OCI-M2 (cell line): ENCODE results near the gene INPP5D.

Experiments
- DNase-seq: peaks from one replicate; lab custom pipeline; 2025; ENCODE audit not compliant: unreplicated experiment; lab: John Stamatoyannopoulos, UW

INPP5D gene

DNA sequence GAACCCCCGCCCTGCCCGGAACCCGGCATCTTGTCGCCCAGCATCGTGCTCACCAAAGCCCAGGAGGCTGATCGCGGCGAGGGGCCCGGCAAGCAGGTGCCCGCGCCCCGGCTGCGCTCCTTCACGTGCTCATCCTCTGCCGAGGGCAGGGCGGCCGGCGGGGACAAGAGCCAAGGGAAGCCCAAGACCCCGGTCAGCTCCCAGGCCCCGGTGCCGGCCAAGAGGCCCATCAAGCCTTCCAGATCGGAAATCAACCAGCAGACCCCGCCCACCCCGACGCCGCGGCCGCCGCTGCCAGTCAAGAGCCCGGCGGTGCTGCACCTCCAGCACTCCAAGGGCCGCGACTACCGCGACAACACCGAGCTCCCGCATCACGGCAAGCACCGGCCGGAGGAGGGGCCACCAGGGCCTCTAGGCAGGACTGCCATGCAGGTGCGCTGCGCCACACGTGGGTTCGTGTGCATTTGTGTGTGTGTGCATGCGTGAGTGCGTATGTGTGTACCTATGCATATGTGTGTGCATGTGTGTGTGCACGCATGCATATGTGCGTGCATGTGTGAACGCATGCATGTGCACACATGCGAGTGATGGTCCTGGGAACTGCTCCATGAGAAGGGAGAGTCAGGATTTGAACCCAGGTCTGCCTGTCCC lies 144.3 kb downstream of the INPP5D start:
- DNase-seq: no peak

DNA sequence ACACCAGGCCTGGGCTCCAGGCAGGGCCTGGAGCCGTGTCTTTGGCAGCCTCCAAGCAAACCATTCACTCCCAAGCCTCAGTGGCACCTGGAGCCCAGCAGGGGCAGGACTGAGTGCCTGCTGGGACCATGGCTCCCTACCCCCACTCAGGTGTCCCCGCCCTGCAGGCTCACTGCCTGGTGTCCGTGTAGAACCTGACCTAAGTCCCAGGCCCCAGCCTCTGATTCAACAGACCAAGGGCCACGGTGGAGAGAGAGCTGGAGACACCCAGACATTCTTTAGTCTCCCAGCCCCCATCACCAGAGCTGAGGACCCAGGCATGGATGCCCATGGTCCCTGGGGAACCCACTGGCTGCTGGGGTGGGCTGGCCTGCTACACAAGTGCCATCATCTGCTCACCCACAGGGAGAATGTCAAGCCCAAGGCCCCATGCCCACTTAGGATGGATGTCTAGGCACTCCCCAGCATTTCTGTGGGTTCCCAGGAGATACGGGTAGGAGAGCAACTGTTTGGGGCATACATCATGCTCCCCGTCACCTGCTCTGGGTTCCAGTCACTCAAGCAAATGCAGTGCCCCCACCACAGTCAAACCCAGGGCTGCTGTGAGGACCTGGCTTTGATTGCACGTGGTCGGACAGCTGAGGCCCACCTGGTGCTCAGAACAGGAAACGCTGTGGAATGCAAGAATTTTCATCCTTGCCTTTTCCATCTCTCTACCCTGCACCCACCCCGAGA lies 148.4 kb downstream of the INPP5D start:
- no peak for DNase-seq

DNA sequence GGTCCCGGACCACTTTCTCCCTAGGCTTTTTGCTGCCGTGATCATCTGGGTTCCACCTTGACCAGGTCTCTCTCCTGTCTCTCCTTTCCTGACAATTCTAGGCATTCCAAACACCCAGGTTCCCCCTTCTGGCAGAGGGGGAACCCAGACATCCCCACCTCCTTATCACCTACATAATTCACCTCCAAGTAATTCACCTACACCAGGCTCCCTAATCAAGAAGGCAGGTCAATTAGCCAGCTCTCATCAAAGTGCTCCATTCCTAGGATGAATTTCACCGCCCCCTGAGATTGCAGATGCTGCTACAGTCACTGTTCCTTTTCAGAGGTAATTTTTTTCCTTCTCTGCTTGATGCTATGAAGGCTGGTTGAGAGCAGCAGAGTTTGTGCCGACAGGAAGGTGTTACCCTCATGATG lies 149.0 kb downstream of the INPP5D start:
- no peak for DNase-seq

DNA sequence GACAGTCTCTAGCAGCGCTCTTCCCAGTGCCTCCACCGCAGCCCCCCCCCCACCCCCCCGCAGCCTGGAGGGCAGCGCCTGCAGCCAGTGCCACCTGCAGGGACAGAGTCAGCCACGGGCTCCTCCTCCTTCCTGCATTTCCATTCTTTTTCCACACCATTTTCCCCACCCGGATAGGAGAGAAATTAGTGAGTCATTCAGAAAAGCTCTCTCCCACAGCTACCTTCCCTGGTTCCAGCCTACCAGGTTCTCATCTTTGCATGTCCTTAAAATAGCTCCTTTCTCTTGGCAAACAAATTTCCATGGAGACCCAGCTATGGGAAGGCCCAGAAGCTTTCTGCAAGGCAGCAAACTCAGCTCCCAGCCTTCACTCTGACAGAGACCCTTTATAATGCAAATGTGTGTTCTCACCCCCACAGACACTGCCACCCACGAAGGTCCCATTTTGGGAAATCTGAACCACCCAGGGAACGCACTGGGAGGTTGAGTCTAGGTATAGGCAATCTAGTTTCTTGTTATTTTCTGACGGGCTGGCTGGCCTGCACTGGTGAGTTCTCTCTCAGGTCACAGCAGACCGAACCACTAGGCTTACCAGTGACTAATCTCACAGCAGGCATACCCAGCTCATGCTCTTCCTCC lies 149.5 kb downstream of the INPP5D start:
- DNase-seq: no peak

DNA sequence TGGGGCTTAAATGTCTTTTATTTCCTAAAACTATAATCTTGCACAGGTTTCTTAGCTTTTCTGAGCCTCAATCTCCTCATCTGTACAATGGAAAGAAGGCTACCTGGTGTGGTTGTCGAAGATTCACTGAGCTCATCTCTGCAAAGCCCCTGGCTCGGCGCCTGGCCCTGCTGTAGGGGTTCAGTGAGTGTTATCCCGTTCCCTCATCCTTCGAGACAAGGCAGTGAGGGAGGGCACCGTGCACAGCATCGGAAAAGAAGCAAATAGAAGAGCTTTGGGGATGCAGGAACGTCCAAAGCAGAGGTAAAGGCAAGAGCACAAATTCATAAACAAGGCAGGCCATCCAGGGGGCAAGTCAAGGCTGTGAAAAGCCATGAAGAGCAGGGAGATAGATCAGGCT lies 150.1 kb downstream of the INPP5D start:
- no peak for DNase-seq

DNA sequence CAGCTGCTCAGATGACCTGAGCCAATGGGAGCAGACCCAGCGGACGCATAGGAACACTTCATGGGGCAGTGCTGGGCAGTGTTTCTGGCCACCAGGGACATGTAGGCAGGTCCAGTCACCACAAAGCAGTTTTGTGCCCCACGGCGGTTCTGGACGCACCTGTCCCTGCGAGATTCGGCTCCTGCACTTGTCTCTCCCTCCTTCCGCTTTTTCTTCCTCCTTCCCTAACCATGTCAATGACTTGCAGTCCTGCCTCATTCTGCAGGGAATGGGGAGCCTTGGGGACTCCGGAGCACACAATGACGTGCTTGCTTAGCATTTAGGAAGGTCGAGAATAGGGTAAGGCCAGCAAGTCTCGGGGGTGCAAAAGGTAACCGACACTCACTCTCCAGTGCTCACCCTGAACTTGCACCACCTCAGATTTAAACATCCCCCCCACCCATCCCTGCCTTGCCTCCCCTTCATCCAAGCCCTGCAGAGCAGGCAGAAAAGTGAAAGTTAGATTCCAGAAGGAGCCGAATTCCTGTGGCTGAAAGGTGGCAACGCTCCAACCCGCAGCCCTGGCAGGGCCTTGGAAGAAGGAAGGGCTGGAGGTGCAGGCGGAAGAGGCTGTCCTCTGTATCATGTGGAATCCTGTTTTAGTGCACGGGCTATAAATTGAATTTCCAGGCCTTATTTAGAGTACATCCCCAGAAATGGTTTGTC lies 150.9 kb downstream of the INPP5D start:
- DNase-seq: no peak

DNA sequence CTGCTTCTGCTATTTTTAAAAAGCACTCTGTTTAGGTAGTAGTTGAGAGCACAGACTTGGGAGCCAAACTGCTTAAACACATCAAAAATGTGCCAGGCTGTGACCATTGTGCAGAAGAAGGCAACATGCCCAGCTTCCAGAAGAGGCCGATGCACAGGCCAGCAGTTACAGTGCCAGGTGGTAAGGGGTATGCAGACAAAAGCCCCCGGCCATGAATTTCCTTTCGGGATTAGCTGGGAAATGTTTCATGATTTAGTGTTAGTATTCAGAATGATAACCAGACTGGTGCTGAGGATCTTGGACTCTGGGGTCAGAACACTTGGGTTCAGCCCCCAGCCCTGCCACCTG lies 151.4 kb downstream of the INPP5D start:
- no peak for DNase-seq

DNA sequence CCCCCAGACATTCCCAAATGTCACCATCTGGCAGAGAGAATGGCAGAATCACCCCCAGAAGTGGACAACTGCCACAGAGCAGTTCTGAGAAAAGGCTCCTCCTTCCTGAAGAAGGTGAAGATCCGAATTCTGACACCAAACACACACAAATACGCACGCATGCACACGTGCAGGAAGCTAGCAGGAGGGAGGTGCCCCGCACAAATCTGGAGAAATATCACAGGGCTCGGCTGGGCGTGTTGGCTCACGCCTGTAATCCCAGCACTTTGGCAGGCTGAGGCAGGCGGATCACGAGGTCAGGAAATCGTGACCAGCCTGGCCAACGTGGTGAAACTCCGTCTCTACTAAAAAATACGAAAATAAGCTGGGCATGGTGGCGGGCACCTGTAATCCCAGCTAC lies 152.9 kb downstream of the INPP5D start:
- no peak for DNase-seq

DNA sequence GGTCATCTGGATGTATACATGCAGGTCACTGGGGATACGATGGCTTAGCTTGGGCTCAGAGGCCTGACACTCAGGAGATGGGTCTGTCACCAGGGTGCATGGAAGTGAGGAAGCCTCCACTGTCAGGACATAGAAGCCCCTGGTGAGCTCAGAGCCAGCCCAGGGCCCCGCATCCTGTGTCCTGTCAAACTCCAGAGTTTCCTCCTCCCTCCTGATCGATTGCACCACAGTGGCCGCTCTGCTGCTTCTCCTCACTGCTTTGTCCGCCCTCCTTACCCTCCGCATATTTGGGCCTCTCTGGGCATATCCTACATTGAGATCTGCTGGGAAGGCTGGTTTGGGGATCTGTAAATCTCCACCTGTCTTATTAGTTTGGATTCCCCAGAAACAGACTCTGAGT lies 153.8 kb downstream of the INPP5D start:
- DNase-seq: no peak

DNA sequence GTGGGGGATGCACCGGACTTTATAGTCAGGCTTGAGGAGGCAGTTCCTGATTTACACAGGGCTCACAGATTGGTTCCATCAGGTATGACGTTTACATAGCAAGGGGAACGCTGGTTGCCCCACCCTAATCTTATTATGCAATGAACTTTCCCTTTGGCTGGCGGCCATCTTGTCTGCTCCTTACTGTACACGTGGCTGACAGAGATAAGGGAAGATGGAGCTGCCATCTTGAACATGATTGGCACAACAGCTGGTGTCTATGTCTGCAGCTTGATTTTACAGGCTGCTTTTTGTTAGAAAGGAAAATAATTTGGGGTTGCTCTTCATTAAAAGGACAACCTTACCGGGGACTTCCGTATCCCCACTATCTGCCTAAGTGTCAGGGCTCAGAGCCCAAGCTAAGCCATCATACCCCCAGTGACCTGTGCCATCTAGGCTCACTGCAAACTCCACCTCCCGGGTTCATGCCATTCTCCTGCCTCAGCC lies 157.8 kb downstream of the INPP5D start:
- DNase-seq: no peak

DNA sequence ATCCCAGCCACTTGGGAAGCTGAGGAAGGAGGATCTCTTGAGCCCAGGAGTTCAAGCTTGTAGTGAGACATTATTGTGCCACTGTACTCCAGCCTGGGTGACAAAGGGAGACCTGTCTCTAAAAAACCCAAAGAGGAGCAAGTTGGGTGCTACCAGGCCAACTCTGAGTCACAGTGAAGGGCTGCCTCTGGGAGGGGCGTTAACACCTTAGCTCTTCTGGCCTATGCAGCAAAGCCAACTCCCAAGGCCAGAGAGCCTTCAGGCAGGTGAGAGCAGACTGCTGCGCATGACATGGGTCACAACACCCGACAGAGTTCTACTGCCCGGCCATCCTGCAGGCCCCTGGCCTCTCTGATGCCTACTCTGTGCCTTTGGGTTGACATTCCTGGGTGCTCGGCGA lies 158.7 kb downstream of the INPP5D start:
- DNase-seq: no peak

DNA sequence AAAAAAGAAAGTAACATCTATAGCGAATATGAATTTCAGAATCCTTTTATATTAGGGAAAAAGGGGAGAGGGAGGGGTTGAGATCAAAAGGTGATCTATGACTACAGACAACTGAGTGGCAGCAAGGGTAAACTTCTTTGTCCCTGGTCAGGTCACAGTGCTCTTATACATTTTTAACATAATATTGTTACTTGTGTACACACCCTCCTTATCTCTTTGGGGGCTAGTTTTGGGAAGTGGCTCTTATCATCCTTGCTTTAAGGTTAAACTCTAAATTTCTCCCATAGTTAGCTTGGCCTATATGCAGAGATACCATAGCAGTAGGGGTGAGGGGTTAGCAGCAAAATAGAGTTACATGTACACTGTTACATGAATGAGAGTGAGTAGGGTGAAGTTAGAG lies 159.7 kb downstream of the INPP5D start:
- no peak for DNase-seq

DNA sequence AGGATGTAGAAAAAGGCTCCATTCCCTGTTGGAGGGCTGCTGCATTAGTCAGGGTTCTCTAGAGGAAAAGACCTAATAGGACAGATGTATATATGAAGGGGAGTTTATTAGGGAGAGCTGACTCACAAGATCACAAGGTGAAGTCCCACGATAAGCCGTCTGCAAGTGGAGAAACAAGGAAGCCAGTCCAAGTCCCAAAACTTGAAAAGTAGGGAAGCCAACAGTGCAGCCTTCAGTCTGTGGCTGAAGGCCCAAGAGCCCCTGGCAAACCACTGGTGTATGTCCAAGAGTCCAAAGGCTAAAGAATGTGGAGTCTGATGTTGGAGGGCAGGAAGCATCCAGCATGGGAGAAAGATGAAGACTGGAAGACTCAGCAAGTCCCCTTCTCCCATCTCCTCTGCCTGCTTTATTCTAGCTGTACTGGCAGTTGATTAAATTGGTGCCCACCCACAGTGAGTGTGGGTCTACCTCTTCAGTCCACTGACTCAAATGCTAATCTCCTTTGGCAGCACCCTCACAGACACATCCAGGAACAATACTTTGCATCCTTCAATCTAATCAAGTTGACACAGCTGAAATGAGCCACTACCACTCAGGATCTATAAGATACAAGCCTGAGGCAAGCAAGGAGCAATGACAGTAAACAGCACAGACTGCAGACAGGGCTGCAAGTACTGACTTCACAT lies 161.4 kb downstream of the INPP5D start:
- DNase-seq: peak; percentile 91

DNA sequence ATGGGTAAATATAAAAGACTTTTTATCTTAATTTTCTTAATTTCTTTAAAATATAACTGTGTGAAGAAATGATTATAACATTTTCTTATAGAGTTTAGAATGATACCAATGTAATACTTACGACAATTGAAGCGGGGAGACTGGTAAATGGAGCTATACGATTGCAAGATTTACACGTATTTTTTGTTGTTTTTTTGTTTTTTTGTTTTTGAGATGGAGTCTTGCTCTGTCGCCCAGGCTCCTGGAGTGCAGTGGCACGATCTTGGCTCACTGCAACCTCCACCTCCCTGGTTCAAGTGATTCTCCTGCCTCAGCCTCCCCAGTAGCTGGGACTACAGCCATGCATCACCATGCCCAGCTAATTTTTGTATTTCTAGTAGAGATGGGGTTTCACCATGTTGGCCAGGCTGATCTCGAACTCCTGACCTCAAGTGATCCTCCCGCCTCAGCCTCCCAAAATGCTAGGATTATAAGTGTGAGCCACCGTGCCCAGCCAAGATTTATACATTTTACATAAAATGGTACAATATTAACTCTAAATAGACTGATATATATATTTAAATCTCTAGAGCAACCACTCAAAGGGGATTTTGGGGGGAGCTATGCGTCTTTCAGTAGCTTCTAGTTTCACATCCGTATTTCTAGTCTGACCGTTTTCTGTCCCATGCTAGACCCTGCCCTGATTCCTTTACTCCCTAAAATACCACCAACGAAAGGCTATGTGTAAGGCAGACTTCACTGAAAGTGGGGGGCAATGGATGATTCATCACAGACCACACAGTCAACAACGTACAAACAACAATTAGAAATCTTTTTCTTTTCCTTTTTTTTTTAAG lies 163.1 kb downstream of the INPP5D start:
- no peak for DNase-seq

DNA sequence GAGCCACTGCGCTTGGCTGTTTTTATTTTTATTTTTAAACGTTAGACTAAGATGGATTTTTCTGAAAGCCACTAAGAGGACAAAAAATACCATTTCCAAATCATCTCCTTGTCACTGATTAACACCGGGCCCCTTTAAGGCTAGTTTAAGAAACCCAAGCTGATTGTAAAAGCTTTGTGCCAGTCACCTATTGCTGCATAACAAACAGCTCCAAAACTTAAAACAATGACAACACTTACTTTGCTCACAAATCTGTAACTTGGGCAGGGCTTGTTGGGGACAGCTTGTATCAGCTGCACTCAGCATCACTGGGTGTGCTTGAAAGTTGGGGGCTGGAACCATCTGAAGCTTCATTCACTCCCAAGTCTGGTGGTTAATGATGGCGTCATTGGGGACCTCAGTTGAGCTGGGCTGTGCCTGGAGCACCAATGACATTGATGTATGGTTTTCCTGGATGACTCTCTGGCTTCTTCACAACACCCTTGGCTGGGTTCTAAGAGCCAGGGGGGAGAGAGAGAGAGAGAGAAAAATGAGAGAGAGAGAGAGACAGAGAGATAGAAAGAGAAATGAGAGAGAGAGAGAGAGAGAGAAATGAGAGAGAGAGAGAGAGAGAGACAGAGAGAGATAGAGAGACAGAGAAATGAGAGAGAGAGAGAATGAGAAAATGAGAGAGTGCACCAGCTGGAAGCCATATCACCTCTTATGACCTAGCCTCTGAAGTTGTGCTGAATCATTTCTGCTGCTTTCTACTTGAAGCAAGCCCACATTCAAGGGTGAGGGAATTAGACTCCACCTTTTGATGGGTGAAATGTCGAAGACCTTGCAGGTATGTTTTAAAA lies 165.3 kb downstream of the INPP5D start:
- DNase-seq: no peak

DNA sequence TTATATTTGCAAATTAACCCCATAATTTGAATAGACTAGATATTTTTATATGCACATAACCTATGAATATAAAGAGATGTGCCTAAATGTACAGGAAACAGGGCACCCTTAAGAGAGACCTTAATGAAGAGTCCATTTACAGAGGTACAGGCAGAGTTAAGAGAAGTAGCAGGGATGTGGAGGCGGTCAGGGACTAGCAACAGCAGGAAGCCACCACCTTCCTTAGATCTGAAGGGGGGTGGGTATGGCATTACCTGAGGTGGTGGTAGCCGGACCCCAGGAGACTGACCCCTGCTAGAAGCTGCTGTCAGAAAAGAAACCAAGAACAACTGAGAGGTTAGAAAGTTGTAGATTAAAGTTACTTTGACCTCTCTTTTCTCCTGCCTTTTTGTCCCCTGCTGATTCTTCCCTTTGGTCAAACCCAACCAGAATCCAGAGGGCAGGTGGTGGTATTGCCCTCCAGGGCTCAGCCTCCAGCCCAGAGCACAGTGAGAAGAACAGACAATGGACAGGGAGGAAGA lies 166.4 kb downstream of the INPP5D start:
- DNase-seq: no peak

DNA sequence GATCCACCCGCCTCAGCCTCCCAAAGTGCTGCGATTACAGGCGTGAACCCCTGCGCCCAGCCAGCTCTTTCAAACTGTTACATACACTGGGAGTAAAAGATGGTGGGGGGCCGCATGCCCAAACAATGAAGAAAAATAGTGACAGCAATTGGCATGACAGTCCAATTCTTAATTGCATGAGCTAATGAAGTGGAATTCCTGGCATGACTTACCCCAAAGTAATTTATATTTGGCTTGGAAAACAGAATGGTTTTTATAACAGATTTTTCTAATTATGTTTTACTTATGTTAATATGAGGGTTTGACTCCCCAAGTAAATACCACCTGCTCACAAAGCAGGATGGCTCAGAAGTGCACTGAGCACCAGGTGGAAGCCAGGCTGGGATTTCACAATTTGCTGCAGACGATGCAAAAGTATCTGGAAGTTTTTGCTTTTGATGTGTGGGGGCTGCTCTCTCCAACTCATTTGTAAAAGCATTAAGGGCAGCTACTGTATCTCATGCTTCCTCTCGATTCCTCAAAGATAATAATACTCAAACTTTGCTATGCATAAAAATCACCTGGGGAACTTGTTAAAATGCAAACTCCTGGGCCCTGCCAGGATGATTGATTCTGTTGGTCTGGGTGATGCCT lies 167.3 kb downstream of the INPP5D start:
- DNase-seq: no peak

DNA sequence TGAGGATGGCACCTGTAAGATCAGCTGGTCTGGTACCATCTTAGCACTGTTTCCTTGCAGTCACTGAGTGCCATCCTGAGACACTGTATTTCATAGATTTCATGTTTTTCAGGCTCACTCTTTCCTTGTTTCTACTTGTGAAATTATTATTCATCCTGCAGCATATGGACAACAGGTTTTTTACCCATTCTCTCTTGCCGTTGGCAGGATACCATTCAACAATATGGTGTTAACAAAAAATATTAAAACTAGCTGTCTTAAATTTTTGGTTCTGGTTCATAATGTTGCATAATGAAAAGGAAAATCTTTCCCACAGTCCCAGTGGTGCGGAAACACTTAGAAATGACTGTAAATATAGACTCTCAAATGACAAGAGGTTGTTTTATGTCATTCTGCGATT lies 168.2 kb downstream of the INPP5D start:
- DNase-seq: no peak
